GM23338 (cell line): Measurements from ENCODE around the gene DLGAP4. TPM values are rescaled to one million over a fixed set of nuclear protein-coding genes. Genes with fewer than 3 reads are reported as not detected.

Source experiments
- ATAC-seq: fragments of 200-7000 bp; cut with Tn5 transposase; 3 replicates; pipeline ENCODE4 v1.9.1; 2020
- DNase-seq: peaks from one replicate; pipeline ENCODE4 v3.0.0-alpha.2; 2015; ENCODE audit warnings: low spot score
- H2AFZ ChIP-seq: fragments of 200-600 bp; sonication (generic); 2 replicates; pipeline ENCODE4 v1.8.0; 2016; ENCODE audit warnings: antibody characterized with exemption, mild to moderate bottlenecking, moderate library complexity
- H3F3A ChIP-seq: fragments of 200-600 bp; sonication (generic); replicated peaks from 2 replicates; pipeline ENCODE4 v1.8.0; 2017; ENCODE audit warnings: antibody characterized with exemption, mixed run types, low read depth
- H3K27ac ChIP-seq: fragments of 200-600 bp; sonication (generic); 2 replicates; pipeline ENCODE4 v1.6.1; 2016; ENCODE audit warnings: low read depth
- H3K27me3 ChIP-seq: fragments of 200-600 bp; sonication (generic); 2 replicates; pipeline ENCODE4 v1.8.0; 2016; ENCODE audit warnings: mild to moderate bottlenecking, mixed run types, moderate library complexity; ENCODE audit not compliant: insufficient read depth
- H3K36me3 ChIP-seq: fragments of 200-600 bp; sonication (generic); 2 replicates; pipeline ENCODE4 v1.8.0; 2016; ENCODE audit warnings: mild to moderate bottlenecking; ENCODE audit not compliant: insufficient read depth
- H3K4me1 ChIP-seq: fragments of 200-600 bp; sonication (generic); 2 replicates; pipeline ENCODE4 v1.8.0; 2016; ENCODE audit warnings: mild to moderate bottlenecking, moderate library complexity; ENCODE audit not compliant: insufficient read depth
- H3K4me2 ChIP-seq: fragments of 200-600 bp; sonication (generic); 2 replicates; pipeline ENCODE4 v1.7.1; 2017; ENCODE audit warnings: mixed run types
- H3K4me3 ChIP-seq: fragments of 200-600 bp; sonication (generic); 2 replicates; pipeline ENCODE4 v1.6.1; 2016; ENCODE audit warnings: mixed run types
- H3K79me2 ChIP-seq: fragments of 200-600 bp; sonication (generic); replicated peaks from 2 replicates; pipeline ENCODE4 v1.8.0; 2017; ENCODE audit warnings: mild to moderate bottlenecking; ENCODE audit not compliant: insufficient read depth
- H3K9me2 ChIP-seq: fragments of 200-600 bp; sonication (generic); 2 replicates; pipeline ENCODE4 v1.8.0; 2017; ENCODE audit not compliant: insufficient read depth
- H4K20me1 ChIP-seq: fragments of 200-600 bp; sonication (generic); replicated peaks from 2 replicates; pipeline ENCODE4 v1.8.0; 2017; ENCODE audit warnings: mild to moderate bottlenecking; ENCODE audit not compliant: insufficient read depth
- H3K27ac Mint-ChIP-seq: 2 replicates; pipeline ENCODE4 v1.8.0; 2020; ENCODE audit warnings: inconsistent platforms, mild to moderate bottlenecking, moderate library complexity, mixed read lengths
- H3K27me3 Mint-ChIP-seq: 3 replicates; pipeline ENCODE4 v1.8.0; 2022; ENCODE audit warnings: low read depth, mild to moderate bottlenecking, moderate library complexity, mixed read lengths, inconsistent platforms; ENCODE audit not compliant: insufficient read depth, poor library complexity
- H3K36me3 Mint-ChIP-seq: 3 replicates; pipeline ENCODE4 v1.8.0; 2021; ENCODE audit warnings: low read depth, mild to moderate bottlenecking, inconsistent platforms, moderate library complexity, mixed read lengths
- H3K4me1 Mint-ChIP-seq: 3 replicates; pipeline ENCODE4 v1.8.0; 2020; ENCODE audit warnings: mild to moderate bottlenecking, inconsistent platforms, mixed read lengths
- H3K4me3 Mint-ChIP-seq: 3 replicates; pipeline ENCODE4 v1.8.0; 2021; ENCODE audit warnings: moderate library complexity, mild to moderate bottlenecking, inconsistent platforms, mixed read lengths
- H3K9me3 Mint-ChIP-seq: 3 replicates; pipeline ENCODE4 v1.8.0; 2020; ENCODE audit warnings: moderate library complexity, mild to moderate bottlenecking, inconsistent platforms, mixed read lengths
- CREB1 ChIP-seq: fragments of 250-450 bp; sonication (Bioruptor Pico); IDR thresholded peaks from 2 replicates; pipeline ENCODE4 v1.5.0; 2020; ENCODE audit warnings: low read depth, mild to moderate bottlenecking, moderate library complexity
- EZH2 ChIP-seq: fragments of 200-600 bp; sonication (generic); IDR thresholded peaks from one replicate; pipeline ENCODE4 v1.8.0; 2017; ENCODE audit warnings: antibody characterized with exemption, mild to moderate bottlenecking, low read depth; ENCODE audit not compliant: unreplicated experiment
- EZH2phosphoT487 ChIP-seq: fragments of 200-600 bp; sonication (generic); IDR thresholded peaks from one replicate; pipeline ENCODE4 v1.8.1; 2018; ENCODE audit warnings: antibody characterized with exemption; ENCODE audit not compliant: unreplicated experiment
- JUNB ChIP-seq: IDR thresholded peaks from one replicate; pipeline ENCODE4 v1.6.1; 2016; ENCODE audit warnings: antibody characterized with exemption; ENCODE audit not compliant: unreplicated experiment
- NANOG ChIP-seq: IDR thresholded peaks from 2 replicates; pipeline ENCODE4 v1.6.1; 2016; ENCODE audit warnings: antibody characterized with exemption, borderline replicate concordance
- POLR2AphosphoS5 ChIP-seq: IDR thresholded peaks from 2 replicates; pipeline ENCODE4 v1.6.1; 2016; ENCODE audit warnings: antibody characterized with exemption, low read depth
- ZNF331 ChIP-seq: fragments of 250-450 bp; sonication (Bioruptor Pico); IDR thresholded peaks from 2 replicates; pipeline ENCODE4 v1.5.0; 2020; ENCODE audit warnings: low read depth, mild to moderate bottlenecking, moderate library complexity
- polyA plus RNA-seq: library from polyadenylated mRNA; unstranded; fragments of >200 nt; fragmentation: Nextera tagmentation; extraction: Ambion mirVana; gene quantifications from 2 replicates; pipeline ENCODE4 v1.2.1, GENCODE V29; 2016
- total RNA-seq: library from RNA; depleted of rRNA; stranded (reverse); fragments of >200 nt; shearing (Covaris generic); gene quantifications from 2 replicates; pipeline ENCODE4 v1.2.3, GENCODE V29; 2014
- TF ChIP-seq, protein P1 (sequence below): IDR thresholded peaks from 2 replicates; pipeline ENCODE4 v1.6.1; 2016; ENCODE audit warnings: antibody characterized with exemption
- TF ChIP-seq, protein P2 (sequence below): IDR thresholded peaks from one replicate; pipeline ENCODE4 v1.6.1; 2018; ENCODE audit warnings: antibody characterized with exemption; ENCODE audit not compliant: unreplicated experiment

DLGAP4 gene
- total and polyA plus RNA-seq, 2 experiments from 2014 or later: 46.1 to 52.2 TPM

DNA sequence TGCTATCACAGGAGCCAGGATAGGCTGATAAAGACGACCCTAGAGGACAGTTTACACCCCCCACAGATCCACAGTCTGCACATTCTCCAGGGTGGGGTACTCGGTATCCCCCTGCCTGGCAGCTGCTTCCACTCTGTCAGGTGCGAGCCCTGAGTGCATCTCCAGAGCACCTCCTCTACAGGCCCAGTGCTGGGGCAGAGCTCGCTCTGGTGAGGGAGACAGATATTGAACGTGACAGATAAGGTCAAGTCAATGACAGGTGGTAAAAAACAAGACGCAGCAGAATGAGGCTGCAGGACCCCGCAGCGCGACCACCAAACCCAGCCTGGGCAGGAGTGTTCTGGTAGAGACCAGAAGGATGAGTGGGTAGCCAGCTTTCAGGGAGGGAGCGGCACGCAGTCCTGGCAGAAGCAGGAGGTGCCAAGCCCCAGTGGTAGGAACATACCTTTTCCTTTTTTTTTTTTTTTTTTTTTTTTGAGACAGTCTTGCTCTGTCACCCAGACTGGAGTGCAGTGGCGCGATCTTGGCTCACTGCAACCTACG, 222.8 kb downstream of the DLGAP4 start:
- Histone ChIP-seq H3K36me3 (peaks cover 9% of the 10 kb centered on the region), H3K9me2 (no peaks in the 10 kb centered on the region), H3K4me2 (no peak overlapping the region), H3K27ac (no peak overlapping the region), H3K4me1 (no peaks in the 10 kb centered on the region), H2AFZ (no peak overlapping the region), H3F3A (0 out of 2 replicates have a peak, but pooled peaks cover 8% of the 10 kb centered on the region), H3K4me3 (no peak overlapping the region), H3K79me2 (no peaks in the 10 kb centered on the region), H3K27me3 (no peaks in the 10 kb centered on the region), H4K20me1 (peaks cover 7% of the 10 kb centered on the region; the same call in 1 of the 2 replicates)
- 0 out of 2 replicates have a peak, but pooled peaks have one; percentile 29 for TF ChIP-seq POLR2AphosphoS5
- TF ChIP-seq, protein P1, sequence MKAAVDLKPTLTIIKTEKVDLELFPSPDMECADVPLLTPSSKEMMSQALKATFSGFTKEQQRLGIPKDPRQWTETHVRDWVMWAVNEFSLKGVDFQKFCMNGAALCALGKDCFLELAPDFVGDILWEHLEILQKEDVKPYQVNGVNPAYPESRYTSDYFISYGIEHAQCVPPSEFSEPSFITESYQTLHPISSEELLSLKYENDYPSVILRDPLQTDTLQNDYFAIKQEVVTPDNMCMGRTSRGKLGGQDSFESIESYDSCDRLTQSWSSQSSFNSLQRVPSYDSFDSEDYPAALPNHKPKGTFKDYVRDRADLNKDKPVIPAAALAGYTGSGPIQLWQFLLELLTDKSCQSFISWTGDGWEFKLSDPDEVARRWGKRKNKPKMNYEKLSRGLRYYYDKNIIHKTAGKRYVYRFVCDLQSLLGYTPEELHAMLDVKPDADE: no peak
- no peak for TF ChIP-seq EZH2
- Mint-ChIP-seq H3K9me3 (no peaks in the 10 kb centered on the region), H3K4me1 (no peaks in the 10 kb centered on the region), H3K27ac (no peak overlapping the region), H3K4me3 (no peak overlapping the region), H3K27me3 (no peaks in the 10 kb centered on the region), H3K36me3 (peaks cover 28% of the 10 kb centered on the region)
- DNase-seq (no peak), ATAC-seq (no peak)

DNA sequence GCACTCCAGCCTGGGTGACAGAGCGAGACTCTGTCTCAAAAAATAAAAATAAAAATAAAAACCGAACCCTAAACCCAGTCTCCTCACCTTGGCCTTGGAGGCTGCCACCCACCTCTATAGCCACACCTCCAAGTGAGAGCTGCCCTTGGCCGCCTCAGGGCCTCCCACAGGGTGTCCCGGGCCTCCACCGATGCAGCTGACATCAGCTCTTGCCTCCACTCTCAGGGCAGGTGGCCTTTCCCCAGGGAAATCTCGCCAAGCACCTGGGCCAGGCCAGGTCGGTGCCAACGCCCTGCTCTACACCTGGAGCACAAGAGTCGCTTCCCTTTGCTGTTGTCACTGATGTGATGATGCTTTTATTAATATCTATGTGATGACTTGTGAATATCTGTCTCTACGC, 226.2 kb downstream of the DLGAP4 start:
- no peaks in the 10 kb centered on the region for H3K27me3 Mint-ChIP-seq
- no peaks in the 10 kb centered on the region for H3K4me1 ChIP-seq
- H2AFZ ChIP-seq: no peak overlapping the region
- no peak for ATAC-seq
- H3K4me3 ChIP-seq: no peak overlapping the region
- no peaks in the 10 kb centered on the region for H3K9me3 Mint-ChIP-seq
- H3K79me2 ChIP-seq: no peaks in the 10 kb centered on the region
- no peaks in the 10 kb centered on the region; the same call in 1 of the 2 replicates for H4K20me1 ChIP-seq
- H3K27ac ChIP-seq: no peak overlapping the region
- H3K36me3 ChIP-seq: no peaks in the 10 kb centered on the region
- no peak overlapping the region for H3K27ac Mint-ChIP-seq
- no peaks in the 10 kb centered on the region for H3K27me3 ChIP-seq
- H3K4me2 ChIP-seq: no peak overlapping the region
- H3F3A ChIP-seq: no peaks in the 10 kb centered on the region
- H3K4me3 Mint-ChIP-seq: no peak overlapping the region
- TF ChIP-seq NANOG (no peak), EZH2phosphoT487 (no peak), EZH2 (no peak), CREB1 (CRISPR knock-in tag) (no peak), JUNB (no peak), ZNF331 (CRISPR knock-in tag) (no peak)
- TF ChIP-seq, protein P2, sequence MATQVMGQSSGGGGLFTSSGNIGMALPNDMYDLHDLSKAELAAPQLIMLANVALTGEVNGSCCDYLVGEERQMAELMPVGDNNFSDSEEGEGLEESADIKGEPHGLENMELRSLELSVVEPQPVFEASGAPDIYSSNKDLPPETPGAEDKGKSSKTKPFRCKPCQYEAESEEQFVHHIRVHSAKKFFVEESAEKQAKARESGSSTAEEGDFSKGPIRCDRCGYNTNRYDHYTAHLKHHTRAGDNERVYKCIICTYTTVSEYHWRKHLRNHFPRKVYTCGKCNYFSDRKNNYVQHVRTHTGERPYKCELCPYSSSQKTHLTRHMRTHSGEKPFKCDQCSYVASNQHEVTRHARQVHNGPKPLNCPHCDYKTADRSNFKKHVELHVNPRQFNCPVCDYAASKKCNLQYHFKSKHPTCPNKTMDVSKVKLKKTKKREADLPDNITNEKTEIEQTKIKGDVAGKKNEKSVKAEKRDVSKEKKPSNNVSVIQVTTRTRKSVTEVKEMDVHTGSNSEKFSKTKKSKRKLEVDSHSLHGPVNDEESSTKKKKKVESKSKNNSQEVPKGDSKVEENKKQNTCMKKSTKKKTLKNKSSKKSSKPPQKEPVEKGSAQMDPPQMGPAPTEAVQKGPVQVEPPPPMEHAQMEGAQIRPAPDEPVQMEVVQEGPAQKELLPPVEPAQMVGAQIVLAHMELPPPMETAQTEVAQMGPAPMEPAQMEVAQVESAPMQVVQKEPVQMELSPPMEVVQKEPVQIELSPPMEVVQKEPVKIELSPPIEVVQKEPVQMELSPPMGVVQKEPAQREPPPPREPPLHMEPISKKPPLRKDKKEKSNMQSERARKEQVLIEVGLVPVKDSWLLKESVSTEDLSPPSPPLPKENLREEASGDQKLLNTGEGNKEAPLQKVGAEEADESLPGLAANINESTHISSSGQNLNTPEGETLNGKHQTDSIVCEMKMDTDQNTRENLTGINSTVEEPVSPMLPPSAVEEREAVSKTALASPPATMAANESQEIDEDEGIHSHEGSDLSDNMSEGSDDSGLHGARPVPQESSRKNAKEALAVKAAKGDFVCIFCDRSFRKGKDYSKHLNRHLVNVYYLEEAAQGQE: no peak
- TF ChIP-seq, protein P1: no peak
- H3K9me2 ChIP-seq: no peaks in the 10 kb centered on the region
- DNase-seq: no peak
- H3K36me3 Mint-ChIP-seq: peaks cover 2% of the 10 kb centered on the region
- no peaks in the 10 kb centered on the region for H3K4me1 Mint-ChIP-seq
